ENCODE data around the gene ANO1.
"Not testable (repeated sequence)": the region's sequence is repeated elsewhere in the genome, so short reads cannot be mapped to it uniquely, and the experiment has no call there.

ANO1 gene

DNA sequence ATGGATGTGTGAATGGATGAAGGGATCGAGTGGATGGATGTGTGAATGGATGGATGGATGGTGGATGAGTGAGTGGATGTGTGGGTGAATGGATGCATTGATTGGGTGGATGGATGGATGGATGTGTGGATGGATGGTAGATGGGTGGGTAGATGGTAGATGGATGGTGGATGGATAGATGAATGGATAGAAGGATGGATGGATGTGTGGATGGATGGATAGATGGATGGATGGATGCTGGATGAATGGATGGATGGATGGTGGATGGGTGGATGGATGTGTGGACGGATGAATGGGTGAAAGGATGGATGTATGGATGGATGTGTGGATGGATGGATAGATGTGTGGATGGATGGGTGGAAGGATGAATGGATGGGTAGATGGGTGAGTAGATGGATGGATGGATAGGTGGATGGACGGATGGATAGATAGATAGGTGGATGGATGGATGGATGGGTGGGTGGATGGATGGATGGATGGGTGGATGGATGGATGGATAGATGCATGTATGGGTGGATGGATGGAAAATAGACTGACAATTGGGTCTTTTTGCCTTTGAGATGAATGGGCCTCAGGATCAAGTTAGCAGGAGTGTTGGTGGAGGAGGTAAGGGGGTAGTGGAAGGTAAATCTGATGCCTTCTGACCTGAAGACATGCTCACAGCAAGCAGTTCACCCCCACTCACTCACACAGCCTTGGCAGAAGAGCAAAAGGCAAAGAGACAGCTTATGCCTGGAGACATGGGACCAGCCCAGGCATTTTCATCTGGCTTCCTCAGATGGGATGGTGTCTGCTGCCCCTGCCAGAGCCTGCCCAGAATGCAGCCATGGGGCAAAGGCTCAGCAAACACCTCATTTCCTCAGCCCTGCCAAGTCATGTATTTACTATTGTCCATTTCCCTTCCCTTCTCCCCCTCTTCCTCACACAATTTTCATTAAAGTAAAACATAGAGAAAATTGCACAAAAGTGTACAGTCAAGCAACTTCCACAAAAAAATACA lies 117.0 kb downstream of the ANO1 start:
- Histone ChIP-seq H3K9ac (ENCODE audit: low read length) (no peak overlapping the region), H2AFZ (ENCODE audit: low read depth, low read length) (no peak overlapping the region), H4K20me1 (ENCODE audit: insufficient read depth, low read length) (no peaks in the 10 kb centered on the region), H3K4me3 (ENCODE audit: low read length) (no peak overlapping the region), H3K4me1 (ENCODE audit: low read length) (no peaks in the 10 kb centered on the region), H3K9me3 (ENCODE audit: insufficient read depth, low read length) (no peaks in the 10 kb centered on the region), H3K27ac (ENCODE audit: low read length) (no peak overlapping the region), H3K27me3 (ENCODE audit: low read depth, low read length) (peaks cover 6% of the 10 kb centered on the region), H3K4me2 (ENCODE audit: low read length) (no peak overlapping the region), H3K79me2 (ENCODE audit: low read length) (no peaks in the 10 kb centered on the region), H3K36me3 (replicated peaks; ENCODE audit: low read depth, low read length) (no peaks in the 10 kb centered on the region)
- TF ChIP-seq EZH2phosphoT487 (IDR thresholded peaks at IDR 0.05; ENCODE audit: low read depth) = no peak
- TF ChIP-seq, protein P1, sequence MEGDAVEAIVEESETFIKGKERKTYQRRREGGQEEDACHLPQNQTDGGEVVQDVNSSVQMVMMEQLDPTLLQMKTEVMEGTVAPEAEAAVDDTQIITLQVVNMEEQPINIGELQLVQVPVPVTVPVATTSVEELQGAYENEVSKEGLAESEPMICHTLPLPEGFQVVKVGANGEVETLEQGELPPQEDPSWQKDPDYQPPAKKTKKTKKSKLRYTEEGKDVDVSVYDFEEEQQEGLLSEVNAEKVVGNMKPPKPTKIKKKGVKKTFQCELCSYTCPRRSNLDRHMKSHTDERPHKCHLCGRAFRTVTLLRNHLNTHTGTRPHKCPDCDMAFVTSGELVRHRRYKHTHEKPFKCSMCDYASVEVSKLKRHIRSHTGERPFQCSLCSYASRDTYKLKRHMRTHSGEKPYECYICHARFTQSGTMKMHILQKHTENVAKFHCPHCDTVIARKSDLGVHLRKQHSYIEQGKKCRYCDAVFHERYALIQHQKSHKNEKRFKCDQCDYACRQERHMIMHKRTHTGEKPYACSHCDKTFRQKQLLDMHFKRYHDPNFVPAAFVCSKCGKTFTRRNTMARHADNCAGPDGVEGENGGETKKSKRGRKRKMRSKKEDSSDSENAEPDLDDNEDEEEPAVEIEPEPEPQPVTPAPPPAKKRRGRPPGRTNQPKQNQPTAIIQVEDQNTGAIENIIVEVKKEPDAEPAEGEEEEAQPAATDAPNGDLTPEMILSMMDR (IDR thresholded peaks at IDR 0.05; ENCODE audit: low read depth, low read length) = no peak

DNA sequence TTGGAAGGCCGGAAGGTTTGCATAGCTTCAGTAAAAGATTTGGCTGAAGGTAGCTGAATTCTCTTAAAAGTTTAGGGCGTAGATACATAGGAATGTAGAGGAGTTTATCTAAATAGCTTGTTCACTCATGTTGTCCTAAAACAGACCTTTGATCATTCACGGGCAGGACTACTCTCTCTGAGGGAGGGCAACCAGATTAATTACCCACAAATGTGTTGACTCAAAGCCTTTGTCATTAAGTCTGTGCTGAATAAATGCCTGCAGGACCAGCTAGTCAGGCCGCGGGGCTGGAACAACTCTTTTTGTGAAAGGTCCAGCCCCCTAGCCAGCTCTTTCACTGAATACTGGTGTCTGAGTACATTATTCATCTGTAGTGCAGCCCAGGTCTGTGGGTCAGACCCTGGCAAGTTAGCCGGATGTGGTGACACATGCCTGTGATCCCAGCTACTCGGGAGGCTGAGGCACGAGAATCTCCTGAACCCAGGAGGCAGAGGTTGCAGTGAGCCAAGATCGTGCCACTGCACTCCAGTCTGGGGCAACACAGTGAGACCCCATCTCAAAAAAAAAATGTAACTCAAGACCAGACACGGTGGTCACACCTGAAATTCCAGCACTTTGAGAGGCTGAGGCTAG lies 122.2 kb downstream of the ANO1 start:
- H3K4me2 ChIP-seq (ENCODE audit: low read length) = no peak overlapping the region
- peaks cover 12% of the 10 kb centered on the region for H3K4me1 ChIP-seq (ENCODE audit: low read length)
- no peaks in the 10 kb centered on the region for H3K9me3 ChIP-seq (ENCODE audit: insufficient read depth, low read length)
- peaks cover 14% of the 10 kb centered on the region for H4K20me1 ChIP-seq (ENCODE audit: insufficient read depth, low read length)
- peaks cover 7% of the 10 kb centered on the region for H3K27me3 ChIP-seq (ENCODE audit: low read depth, low read length)
- TF ChIP-seq, protein P1 (IDR thresholded peaks at IDR 0.05; ENCODE audit: low read depth, low read length) = no peak
- TF ChIP-seq EZH2phosphoT487 (IDR thresholded peaks at IDR 0.05; ENCODE audit: low read depth) = no peak
- no peak overlapping the region for H2AFZ ChIP-seq (ENCODE audit: low read depth, low read length)
- no peak overlapping the region for H3K27ac ChIP-seq (ENCODE audit: low read length)
- H3K79me2 ChIP-seq (ENCODE audit: low read length) = peaks cover 22% of the 10 kb centered on the region
- no peak overlapping the region for H3K9ac ChIP-seq (ENCODE audit: low read length)
- H3K36me3 ChIP-seq (replicated peaks; ENCODE audit: low read depth, low read length) = peaks cover 12% of the 10 kb centered on the region
- no peak overlapping the region for H3K4me3 ChIP-seq (ENCODE audit: low read length)

DNA sequence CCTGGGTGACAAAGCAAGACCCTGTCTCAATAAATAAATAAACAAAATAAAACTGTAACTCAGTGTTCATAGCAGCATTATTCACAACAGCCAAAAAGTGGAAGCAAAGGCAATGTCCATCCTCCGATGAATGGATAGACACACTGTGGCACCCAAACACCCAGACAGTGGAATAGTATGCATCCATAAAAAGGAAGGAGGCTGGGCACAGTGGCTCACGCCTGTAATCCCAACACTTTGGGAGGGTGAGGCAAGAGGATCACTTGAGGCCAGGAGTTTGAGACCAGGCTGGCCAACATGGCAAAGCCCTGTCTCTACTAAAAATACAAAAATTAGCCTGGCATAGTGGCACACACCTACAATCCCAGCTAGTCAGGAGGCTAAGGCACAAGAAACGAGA lies 122.9 kb downstream of the ANO1 start:
- H3K9ac ChIP-seq (ENCODE audit: low read length); H3K4me2 ChIP-seq (ENCODE audit: low read length); H3K27me3 ChIP-seq (ENCODE audit: low read depth, low read length); H3K4me3 ChIP-seq (ENCODE audit: low read length); H3K27ac ChIP-seq (ENCODE audit: low read length); H2AFZ ChIP-seq (ENCODE audit: low read depth, low read length); H3K9me3 ChIP-seq (ENCODE audit: insufficient read depth, low read length): not testable (repeated sequence)
- peaks cover 19% of the 10 kb centered on the region for H4K20me1 ChIP-seq (ENCODE audit: insufficient read depth, low read length)
- H3K79me2 ChIP-seq (ENCODE audit: low read length) = peaks cover 30% of the 10 kb centered on the region
- peaks cover 19% of the 10 kb centered on the region for H3K36me3 ChIP-seq (replicated peaks; ENCODE audit: low read depth, low read length)
- H3K4me1 ChIP-seq (ENCODE audit: low read length) = peaks cover 12% of the 10 kb centered on the region

DNA sequence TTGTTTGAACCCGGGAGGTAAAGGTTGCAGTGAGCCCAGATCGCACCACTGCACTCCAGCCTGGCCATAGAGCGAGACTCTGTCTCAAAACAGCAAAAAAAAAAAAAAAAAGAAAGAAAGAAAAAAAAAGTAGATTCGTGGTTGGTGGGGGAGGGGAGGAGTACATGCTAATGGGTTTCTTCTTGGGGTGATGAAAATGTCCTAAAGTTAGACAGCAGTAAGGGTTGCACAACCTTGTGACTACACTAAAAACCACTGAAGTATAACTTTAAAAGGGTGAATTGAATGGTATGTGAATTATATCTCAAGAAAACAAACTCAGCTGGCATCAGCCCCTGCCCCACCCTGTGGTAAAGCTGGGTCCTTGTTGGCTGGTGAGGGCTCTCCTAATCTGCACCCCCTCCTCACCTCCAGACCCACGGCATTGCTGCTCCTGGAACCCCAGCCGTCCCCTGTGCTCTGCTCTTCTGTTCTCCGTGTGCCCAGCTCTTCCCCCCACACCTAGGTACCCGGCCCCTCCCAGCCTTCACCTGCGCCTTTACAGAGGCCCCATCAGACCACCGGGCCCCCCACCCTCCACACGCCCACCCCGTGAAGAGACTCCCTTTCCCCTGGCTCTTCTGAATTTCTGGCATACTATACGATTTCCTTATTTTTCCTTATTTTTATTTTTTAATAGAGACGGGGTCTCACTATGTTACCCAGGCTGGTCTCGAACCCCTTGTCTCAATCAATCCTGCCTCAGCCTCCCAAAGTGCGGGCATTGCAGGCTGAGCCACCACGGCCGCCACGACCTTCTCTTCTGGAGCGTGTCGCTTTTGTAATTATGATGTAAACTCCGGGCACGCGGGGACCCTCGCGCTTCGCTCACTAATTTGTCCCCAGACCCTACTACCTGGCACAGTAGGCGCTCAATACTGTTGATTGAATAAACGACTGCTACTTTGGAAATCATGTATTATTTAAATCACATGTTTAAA lies 124.1 kb downstream of the ANO1 start:
- H4K20me1 ChIP-seq (ENCODE audit: insufficient read depth, low read length) = peaks cover 29% of the 10 kb centered on the region
- peak overlapping the region; percentile 67 for H3K9ac ChIP-seq (ENCODE audit: low read length)
- H3K4me3 ChIP-seq (ENCODE audit: low read length) = peak overlapping the region; percentile 93
- H3K4me2 ChIP-seq (ENCODE audit: low read length) = peak overlapping the region; percentile 85
- peaks cover 12% of the 10 kb centered on the region for H3K4me1 ChIP-seq (ENCODE audit: low read length)
- H3K9me3 ChIP-seq (ENCODE audit: insufficient read depth, low read length) = no peaks in the 10 kb centered on the region
- peaks cover 4% of the 10 kb centered on the region; the same call in 1 of the 2 replicates for H3K27me3 ChIP-seq (ENCODE audit: low read depth, low read length)
- H3K79me2 ChIP-seq (ENCODE audit: low read length) = peaks cover 41% of the 10 kb centered on the region
- H3K36me3 ChIP-seq (replicated peaks; ENCODE audit: low read depth, low read length) = peaks cover 30% of the 10 kb centered on the region
- H2AFZ ChIP-seq (ENCODE audit: low read depth, low read length) = peak overlapping the region; percentile 81
- H3K27ac ChIP-seq (ENCODE audit: low read length) = no peak overlapping the region
- TF ChIP-seq, protein P1 (IDR thresholded peaks at IDR 0.05; ENCODE audit: low read depth, low read length) = no peak
- TF ChIP-seq EZH2phosphoT487 (IDR thresholded peaks at IDR 0.05; ENCODE audit: low read depth) = no peak

Data from OCI-LY3 (cell line).